ENCODE results near the gene MCU.

MCU gene

DNA sequence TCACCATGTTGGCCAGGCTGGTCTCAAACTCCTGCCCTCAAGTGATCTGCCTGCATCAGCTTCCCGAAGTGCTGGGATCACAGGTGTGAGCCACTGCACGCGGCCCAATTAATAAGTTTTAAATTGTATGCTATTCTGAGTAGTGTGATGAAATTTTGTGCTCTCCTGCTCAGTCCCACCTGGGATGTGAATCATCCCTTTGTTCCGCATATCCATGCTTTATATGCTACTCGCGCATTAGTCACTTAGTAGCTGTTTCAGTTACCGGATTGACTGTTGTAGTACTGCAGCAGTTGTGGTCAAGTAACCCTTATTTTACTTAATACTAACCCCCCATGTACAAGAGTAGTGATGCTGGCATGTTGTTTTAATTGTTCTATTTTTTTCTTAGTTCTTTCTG, 154.3 kb downstream of the MCU start:
- no peak for DNase-seq (ENCODE audit: low spot score)

DNA sequence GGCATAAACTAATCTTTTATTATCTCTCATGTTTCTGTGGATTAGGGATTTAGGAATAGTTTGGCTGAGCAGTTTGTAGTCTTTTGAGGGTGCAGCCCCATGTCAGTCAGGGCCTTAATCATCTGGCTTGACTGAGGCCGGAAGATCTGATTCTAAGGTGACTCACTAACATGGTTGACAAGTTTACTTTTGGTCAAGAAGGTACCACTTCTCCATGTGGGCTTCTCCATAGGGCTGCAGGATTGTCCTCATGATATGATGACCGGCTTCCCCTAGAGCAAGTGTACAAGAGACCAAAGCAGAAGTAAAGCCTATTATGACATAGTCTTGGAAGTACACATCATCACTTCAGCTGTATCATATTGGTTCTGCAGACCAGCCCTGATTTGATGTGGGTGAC, 155.7 kb downstream of the MCU start:
- DNase-seq (ENCODE audit: low spot score), result no peak

DNA sequence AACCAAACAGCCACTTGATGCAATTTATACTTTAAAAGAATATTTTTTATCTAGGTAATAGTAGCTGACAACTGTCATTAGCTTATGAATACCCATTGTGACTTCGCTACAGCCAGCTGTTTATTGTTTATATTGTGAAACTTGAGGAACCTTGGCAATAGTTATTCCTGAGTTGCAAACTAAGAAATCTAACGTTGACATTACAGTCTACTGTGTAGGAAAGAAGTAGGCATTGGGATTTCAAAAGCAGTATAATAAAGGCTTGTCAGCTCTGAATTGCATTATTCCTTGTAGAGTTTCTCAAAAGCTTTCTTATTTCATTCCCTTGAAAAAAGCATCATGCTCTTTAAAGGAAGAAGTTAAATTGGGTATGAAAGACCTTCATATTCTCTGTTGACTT, 158.9 kb downstream of the MCU start:
- no peak for DNase-seq (ENCODE audit: low spot score)

DNA sequence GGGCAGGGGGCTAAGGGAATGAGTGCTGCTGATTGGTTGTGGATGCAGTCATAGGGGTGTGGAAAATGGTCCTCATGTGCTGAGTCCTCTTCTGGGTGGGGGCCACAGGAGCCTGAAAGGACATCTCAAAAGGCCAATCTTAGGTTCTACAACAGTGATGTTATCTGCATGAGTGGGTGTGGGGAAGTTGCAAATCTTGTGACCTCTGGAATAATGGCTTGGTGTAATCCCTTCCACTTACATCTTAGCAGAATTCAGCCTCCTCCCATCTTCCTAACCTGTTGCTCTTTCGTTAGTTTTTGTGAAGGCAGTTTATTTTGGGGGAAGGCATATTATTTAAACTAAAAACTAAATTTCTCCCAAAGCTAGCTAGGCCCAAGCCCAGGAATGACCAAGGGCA, 159.6 kb downstream of the MCU start:
- DNase-seq (ENCODE audit: low spot score), result no peak

DNA sequence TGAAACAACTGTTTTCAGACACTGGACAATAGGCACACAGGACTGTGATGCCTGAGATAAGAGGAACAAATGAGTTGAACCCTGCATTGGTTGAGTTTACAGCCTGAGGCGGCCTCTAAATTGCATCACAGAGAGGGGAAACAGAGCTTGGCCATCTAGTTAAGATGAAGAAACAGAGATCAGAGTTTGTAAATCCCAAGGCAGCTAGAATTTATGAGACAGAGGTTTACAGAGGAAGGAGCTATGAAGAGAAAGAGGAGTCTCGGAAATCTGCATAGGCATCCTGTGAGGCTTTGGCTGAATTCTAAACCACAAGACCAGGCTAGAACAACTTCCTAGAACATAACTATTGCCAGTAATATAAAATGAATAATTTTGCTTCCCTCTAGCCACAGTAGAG, 160.6 kb downstream of the MCU start:
- DNase-seq (ENCODE audit: low spot score), result no peak

DNA sequence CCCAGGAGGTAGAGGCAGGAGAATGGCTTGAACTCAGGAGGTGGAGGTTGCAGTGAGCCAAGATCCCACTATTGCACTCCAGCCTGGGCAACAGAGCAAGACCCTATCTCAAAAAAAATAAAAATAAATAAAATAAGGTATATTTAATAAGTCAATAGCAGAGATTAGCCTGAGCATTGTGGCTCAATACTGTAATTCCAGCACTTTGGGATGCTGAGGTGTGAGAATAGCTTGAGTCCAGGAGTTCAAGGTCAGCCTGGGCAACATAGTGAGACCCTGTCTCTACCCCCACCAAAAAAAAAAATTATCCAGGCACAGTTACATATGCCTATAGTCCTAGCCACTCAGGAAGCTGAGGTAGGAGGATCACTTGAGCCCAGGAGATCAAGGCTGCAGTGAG, 163.2 kb downstream of the MCU start:
- DNase-seq (ENCODE audit: low spot score), result no peak

DNA sequence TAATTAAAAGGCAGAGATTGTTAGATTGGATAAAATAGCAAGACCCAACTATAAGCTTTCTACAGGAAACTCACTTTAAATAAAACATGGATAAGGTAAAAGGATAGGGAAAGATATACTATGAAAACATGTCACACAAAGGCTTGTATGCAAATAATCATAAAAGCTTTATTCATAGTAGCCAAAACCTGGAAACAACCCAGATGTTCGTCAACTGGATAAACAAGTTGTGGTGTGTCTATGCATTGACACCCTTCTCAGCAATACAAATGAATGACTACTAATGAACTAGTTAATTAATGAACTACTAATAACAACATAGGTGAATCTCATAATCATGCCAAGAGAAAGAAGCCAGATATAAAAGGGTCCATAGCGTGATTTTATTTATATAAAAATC, 163.8 kb downstream of the MCU start:
- no peak for DNase-seq (ENCODE audit: low spot score)

DNA sequence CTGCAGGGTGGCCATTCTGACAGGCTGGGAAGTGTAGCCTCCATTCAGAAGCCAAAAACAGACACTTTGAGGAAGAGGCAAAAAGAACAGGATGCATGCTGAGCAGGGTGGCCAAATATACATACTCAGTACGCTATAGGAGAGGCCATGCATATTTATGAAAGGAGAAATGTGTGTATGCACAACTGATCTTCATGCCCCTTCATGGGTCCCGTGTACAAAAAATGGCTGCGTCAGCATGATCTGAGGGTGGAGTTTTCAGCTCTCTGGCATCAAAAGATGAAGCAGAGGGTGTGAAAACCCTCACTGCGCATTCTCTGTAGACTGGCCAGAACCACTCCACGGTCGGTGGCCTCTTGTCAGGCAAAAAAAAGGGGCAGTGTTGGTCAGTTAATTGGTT, 166.1 kb downstream of the MCU start:
- no peak for DNase-seq (ENCODE audit: low spot score)

DNA sequence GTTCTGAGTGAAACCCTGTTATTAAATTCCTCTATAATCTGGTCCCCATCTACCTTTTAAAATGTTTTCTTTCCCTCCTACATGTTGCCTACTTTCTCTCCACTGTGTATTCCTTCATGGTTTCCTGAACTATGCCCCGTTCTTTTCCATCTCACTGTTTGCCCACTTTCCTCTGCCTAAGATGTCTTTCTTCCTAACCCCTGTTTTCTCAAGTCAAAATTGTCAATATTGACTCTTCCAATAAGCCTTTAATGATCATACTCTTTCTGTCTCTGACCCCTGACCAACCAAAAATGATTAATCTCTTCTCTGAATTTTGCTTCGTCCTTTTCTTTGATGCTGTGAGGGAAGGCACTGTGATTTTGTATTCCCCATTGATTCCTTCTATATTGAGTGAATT, 171.0 kb downstream of the MCU start:
- DNase-seq (ENCODE audit: low spot score), result no peak

DNA sequence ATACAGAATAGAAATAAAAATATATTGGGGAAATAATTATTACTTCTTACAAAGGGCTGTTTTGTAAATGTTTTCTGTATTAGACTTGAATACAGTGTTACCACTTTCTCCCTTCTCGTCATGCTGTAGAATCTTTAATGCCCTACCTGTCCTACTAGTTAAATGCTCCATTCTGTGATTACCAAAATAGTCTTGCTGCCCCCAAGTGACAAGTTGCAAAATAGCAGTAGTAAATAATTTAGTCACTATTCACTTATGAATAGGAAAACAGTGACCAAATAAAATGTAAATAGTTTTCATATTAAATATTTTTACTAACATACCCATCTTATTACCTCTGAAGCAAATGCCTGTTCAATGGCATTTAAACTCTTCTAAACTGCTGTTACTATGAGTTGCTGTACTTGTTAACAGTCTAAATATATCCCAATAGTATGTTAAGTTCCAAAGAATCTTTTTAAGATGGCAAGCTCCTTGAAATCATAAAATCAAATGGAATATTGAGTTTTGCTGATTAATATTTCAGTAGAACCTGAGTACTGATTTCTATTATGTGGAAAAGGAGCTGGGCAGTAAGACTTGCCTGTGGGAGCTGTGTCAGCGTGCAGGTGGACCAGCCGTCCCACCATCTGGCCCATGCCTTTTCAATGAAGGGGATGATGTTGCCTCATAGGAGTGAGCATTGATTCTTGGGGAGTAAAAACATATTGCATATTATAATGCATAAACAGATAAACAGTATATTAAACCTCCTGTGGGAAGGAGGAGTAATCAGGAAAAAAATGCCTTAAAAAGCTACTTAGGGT, 183.5 kb downstream of the MCU start:
- no peak for DNase-seq (ENCODE audit: low spot score)

DNA sequence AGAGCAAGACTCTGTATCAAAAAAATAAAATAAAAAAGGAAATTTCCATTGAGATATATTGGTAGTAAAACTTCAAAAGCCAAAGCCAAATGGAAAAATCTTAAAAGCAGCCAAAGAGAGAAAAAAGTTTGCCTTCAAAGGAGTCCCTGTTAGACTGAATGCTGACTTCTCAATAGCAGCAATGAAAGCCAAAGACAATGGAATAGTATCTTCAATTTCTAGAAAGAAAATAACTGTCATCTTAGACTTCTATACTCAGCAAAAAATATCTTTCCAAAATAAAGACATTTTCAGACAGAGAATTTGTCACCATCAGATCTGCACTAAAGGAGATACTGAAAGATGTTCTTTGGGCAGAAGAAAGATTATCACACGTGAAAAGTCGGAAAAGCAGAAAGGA, 187.3 kb downstream of the MCU start:
- DNase-seq (ENCODE audit: low spot score), result no peak

DNA sequence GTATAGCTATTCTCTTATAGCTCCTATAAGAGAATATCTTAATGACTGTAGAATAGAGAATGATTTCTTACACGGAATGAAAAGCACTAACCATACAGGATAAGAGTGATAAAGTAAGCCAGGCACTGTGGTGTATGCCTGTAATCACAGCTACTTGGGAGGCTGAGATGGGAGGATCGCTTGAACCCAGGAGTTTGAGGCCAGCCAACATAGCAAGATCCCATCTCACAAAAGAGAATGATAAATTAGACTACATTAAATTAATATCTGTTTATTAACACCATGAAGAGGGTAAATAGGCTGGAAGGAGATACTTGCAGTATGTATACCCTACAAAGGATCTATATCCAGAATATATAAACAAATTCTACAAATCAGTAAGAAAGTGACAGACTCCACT, 189.3 kb downstream of the MCU start:
- no peak for DNase-seq (ENCODE audit: low spot score)

DNA sequence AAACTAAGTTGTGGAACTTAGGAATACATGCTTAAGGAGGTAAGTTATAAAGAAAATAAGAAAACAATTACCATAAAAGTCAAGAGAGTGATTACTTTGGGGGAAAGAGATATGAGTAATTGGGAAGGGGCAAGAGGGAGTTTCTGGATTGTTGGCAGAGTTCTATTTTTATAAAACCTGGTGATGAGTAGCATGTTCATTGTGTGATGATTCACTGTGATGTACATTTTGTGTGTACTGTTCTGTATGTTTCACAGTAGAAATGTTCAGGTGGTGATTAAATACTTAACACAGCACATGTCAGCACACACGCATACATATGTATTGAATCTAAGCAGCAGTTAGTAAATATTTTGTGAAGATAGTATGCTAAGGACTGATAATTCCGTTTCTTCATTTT, 191.9 kb downstream of the MCU start:
- DNase-seq (ENCODE audit: low spot score), result no peak

DNA sequence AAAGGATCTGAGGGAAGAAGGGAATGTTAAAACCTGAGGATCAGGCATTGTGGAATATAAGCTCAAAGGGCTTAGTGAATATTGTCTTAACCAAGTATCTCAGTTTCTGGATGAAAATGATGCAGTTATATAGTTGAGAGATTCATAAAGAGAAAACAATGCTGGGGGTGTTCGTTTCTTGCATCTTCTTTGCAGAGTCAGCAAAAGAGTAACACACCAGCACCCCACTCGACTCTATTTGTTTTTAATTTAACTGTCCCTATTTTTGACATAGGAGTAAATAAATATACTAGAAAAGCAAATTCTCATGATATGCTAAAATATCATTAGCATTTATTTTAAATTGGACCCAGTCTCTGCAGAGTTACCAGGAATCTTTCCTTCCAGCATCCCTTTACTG, 194.0 kb downstream of the MCU start:
- no peak for DNase-seq (ENCODE audit: low spot score)

DNA sequence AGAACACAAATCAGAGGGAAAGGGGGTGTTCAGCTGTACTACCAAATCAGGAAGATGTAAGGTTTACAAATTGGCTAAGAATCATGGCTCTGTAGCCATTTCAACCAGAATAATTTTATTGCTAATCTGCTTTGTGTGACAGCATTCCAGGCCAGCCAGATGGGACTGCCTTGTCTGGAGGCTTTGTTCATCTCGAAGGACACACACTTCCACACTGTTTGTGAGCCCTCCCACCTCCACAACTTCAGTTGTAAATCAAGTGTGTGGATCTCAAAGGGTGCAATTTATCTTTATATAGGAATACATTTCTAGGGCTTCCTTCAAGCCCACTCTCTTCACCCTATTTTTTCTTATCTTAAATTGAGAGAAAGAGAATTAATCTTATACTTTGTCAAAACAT, 194.7 kb downstream of the MCU start:
- DNase-seq (ENCODE audit: low spot score), result peak; percentile 26

DNA sequence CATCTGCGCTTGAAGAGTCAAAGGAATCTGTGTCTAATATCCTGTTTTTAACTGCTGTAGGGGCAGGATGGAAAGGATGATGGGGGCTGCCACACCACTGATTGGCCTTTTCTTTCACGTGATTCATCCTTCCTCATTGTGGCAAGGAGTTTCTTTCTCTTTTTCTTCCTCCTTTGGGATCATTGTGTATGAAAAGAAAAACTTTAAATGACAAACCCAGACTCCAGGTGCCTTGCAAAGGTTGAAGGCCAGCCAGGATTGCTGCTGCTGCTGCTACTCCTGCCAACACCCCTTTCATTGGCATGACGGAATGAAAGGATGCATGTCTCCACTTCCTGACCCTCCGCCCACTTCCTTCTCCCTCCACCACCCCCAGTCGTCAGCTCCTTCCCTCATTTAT, 195.1 kb downstream of the MCU start:
- no peak for DNase-seq (ENCODE audit: low spot score)

DNA sequence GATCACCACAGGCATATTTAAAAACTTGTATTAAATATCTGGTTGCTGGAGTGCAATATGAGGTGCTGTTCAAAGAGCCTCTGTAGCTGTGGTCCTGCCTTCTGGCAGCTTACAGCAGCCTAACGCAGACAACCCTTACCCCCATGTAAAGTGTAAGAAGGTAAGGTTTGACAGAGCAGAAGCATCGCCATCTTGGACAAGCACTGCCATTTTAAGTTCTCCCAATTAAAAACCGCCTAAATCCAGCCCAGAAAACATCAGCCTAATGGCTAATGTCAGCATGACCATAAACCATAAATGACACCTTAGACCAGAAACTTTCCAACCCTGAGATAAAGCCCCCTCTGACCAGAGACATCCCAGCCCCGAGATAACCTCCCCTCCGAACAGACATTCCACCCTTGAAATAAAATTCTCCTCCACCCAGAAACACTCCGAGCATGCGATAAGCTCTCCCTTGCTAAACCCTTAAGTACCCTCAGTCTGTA, 196.3 kb downstream of the MCU start:
- DNase-seq (ENCODE audit: low spot score), result no peak

DNA sequence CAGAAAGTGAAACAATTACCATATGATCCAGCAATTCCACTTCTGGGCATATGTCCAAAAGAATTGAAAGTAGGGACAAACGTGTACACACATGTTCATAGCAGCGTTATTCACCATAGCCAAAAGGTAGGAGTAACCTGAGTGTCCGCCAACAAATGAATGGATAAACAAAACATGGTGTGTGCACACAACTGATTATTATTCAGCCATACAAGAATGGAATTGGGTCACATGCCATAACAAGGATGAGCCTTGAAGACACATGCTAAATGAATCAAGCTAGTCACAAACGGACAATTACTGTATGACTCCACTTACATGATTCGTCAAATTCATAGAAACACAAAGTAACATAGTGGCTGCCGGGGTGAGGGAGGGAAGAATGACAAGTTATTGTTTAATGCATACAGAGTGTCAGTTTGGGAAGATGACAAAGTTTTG, 197.5 kb downstream of the MCU start:
- no peak for DNase-seq (ENCODE audit: low spot score)

DNA sequence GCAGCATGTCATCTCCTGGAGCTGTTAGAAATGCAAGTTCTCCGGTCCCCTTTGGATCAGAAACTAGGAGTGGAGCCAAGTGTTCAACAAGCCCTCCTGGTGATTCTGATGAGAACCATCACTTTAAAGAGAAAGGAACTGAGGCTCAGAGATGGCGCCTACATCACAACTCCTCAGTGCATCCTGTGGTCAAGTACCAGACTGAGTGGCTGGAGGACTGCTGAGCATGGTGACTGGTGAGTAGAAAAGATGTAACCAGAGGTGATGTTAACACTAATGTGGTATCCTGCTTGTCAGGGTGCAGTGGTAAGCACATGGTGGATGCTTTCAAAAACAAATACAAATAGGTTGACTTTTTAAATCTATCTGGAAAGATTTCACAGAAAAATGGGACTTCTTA, 198.1 kb downstream of the MCU start:
- DNase-seq (ENCODE audit: low spot score), result no peak

DNA sequence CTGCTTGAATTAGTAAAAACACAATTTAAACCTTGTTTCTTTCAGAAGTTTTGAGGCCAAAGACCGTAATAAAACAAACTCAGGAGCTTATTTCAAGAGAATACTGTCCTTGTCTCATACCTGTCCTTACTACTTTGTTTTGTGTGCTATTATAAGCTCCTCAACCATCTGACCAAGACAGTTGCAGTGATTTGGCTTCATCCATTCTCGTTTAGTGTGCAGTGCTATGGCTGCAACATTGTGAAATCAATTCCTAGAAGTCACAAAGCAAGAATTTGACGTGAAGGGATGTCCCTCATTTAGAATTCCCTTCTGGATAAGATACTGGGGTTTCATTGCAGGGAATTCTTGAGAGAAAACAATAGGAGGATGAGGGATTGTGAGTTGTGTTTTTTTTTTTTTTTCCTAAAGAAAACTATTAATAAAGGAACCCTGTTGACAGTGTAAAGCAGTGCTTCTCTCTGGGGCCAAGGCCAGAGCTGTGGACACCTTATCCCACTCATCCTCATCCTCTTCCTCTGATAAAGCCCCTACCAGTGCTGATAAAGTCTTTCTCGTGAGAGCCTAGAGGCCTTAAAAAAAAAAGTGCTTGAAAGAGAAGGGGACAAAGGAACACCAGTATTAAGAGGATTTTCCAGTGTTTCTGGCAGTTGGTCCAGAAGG, 201.3 kb downstream of the MCU start, which contains the start of gene OIT3:
Gene OIT3, plus strand, starts transcription at position 604 of the 663 bp plus-strand sequence. CDS start 60 bp downstream, outside the sequence.
- no peak for DNase-seq (ENCODE audit: low spot score)

DNA sequence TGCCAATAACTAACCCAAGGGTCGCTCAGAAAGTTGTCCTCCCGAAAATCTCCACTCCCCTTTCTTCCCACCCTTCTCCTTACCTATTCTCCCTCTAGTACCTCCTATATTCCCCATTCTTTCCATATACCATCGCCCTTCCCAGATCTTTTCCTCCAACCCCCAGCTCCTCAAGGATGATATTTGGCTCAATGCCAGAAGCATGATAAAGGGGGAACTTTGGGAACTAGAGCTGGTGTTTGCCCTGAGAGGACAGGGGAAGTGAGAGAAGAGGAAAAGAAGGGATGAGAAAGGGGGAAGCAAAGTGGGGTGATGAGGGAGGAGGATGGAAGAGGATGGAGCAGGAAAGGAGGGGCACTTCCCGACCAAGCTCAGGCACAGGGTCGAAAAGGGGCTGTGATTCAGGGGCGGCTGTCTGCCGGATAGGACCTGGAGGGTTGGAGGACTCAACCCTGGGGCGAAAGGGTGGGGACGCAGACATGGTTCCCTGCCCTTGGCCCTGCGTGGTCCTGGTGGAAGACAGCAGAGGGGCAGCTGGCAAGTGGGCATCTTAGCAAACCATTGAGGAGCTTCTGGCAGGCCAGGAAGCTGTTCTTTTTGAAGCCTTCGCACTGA, 203.4 kb downstream of the MCU start:
- DNase-seq (ENCODE audit: low spot score), result no peak

DNA sequence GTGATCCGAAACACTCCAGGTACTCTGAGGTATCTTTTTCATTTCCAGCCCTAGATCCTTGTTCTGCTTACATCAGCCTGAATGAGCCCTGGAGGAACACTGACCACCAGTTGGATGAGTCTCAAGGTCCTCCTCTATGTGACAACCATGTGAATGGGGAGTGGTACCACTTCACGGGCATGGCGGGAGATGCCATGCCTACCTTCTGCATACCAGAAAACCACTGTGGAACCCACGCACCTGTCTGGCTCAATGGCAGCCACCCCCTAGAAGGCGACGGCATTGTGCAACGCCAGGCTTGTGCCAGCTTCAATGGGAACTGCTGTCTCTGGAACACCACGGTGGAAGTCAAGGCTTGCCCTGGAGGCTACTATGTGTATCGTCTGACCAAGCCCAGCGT, 206.7 kb downstream of the MCU start:
- DNase-seq (ENCODE audit: low spot score), result no peak

DNA sequence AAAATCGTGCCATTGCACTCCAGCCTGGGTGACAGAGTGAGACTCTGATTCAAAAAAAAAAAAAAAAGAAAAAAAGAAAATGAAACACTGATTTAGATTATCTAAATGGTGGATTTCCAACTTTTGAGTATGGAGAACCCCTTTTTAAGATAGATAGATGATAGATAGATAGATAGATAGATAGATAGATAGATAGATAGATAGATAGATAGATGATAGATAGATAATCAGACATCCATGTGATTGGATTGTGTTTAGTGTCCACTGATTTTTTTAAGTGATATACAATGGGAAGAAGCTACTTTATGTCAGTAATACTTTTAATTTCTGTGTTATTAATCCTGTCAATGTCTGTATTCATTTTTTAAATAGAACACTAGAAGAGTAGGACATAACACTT, 207.6 kb downstream of the MCU start:
- no peak for DNase-seq (ENCODE audit: low spot score)
